ENCODE measurements around the gene C4orf54.

C4orf54 gene

DNA sequence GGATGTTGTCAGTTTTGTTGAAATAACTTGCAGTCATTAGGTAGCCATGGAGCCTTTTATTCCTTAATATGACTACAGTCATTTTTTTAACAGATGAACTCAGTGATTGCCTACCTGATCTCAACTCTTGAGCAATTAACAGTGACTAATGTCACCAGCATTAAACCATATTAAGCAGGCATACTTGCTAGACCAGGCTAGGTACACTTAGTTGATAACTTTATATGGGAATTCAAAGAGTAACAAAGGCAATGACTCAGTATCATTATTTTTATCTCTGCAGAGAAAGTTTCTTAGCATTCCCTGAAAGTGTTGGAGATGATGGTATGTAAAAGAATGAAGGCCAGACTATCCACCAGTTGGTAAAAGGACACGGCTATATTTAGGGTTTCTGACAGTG lies at the start of gene C4orf54:
TSS of gene C4orf54 (minus strand) at position 31 of the 400 bp plus-strand sequence. CDS start 3,180 bp downstream, outside the sequence.
- in situ Hi-C loops (cut with MboI; ENCODE audit: low sequenced_read_pairs): no loop called here

DNA sequence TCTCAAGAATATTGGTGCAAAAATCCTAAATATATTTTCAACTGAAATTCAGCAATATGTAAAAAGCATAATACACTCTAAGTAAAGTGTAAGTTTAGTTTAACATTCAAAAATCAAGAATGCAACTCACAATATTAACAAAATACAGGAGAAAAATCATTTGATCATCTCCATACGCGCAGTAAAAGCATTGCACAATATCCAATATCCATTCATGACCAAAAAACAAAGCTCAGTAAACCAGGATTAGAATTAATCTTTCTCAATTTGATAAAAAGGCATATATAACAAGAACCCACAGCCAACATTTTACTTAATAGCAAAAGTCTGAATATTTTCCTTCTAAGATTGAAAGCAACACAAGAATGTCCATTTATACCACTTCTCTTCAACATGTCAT lies 48.3 kb upstream of the C4orf54 start:
- in situ Hi-C loops (cut with MboI; ENCODE audit: low sequenced_read_pairs): no loop called here

DNA sequence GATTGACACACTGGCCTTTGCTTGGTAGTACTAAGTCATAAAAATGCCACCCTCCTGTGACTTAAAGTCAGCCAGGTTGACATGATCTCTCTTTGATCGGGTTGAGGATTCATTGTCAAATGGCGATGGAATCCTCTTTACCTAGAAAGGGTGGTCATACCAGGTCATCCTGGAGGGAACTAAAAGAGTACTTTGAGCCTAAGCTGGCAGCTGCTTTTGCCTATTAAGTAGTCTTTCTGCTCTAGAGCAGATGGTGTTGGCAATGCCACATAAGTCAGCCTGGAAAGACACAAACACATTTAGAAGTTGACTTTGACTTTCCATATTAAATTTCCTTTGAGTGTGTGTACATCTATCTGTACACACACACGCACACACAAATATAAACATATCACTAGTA lies 39.2 kb upstream of the C4orf54 start:
- in situ Hi-C loops (cut with MboI; ENCODE audit: low sequenced_read_pairs): no loop called here

DNA sequence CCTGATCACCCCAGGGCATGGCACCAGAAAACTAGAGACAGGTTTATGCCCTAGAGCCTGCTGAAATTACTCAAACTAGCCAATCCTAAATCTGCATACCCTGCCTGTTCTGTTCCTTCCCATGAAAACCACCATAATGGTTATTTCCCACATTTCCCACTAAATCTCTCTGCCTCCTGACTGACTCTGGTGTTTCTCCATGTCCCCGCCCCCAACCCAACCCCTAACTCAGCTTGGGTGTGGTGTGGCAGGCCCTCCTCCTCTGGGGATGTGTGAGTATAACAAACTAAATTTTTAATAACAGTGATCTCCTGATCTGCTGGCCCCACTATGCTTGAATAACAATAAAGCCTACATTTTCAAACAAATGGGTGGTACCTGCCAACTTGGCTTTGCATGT lies 35.5 kb upstream of the C4orf54 start:
- in situ Hi-C loops (cut with MboI; ENCODE audit: low sequenced_read_pairs): no loop called here

DNA sequence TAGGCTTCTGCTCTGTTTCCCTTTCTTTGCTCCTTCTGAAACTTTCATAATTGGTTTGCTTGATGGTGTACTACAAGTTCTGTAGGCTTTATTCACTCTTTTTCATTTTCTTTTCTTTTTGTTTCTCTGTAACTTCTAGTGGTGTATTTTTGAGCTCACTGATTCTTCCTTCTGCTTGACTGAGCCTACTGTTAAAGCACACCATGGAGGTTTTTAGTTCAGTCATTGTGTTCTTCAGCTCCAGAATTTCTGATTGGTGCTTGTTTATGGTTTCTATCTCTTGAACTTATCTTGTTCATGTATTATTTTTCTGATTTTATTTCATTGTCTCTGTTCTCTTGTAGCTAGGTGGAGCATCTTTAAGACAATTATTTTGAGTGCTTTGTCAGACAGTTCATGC lies 33.4 kb upstream of the C4orf54 start:
- in situ Hi-C loops (cut with MboI; ENCODE audit: low sequenced_read_pairs): no loop called here

DNA sequence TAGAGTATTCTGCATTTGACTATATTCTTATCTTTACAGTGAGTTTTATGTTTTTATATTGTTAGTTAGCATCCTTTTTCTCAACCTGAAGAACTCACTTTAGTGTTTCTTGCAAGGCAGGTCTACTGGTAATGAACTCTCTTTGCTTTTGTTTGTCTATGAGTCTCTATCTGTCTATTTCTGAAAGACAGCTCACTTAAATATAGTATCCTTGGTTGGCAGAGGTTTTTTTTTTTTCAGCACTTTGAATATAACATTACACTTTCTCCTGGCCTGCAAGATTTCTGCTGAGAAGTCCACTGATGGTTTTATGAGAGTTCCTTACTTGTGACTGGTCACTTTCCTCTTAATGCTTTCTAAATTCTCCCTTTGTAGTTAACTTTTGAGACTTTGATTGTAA lies 32.8 kb upstream of the C4orf54 start:
- in situ Hi-C loops (cut with MboI; ENCODE audit: low sequenced_read_pairs): no loop called here

DNA sequence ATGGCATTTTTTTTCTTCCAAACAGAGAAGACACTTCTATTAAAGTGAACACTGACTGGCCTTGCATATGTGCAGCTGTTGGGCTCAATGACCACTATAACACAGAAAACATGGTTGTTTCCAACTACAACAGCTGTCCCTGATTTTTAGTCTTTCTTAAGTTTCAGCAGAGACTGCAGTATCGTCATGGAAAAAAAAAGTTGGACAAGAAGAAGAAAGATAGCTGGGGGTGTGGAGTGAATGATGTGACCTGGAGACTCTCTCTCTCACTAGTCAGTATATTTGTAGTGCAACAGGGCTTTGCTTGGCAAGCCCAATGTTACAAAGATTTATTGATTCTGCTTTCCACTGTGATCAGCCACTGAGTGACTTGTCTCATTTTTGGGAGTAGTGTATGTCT lies 29.5 kb upstream of the C4orf54 start:
- in situ Hi-C loops (cut with MboI; ENCODE audit: low sequenced_read_pairs): no loop called here

DNA sequence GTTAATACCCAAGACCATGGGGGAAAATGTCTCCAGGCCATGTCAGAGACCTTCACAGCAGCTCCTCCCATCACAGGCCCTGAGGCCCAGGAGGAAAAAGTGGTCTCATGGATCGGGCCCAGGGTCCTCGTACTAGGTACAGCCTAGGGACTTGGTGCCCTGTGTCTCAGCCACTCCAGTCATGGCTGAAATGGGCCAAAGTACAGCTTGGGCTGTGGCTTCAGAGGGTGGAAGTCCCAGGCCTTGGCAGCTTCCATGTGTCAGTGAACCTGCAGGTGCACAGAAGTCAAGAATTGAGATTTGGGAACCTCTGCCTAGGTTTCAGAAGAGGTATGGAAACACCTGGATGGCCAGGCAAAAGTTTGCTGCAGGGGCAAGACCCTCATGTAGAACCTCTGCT lies 27.6 kb upstream of the C4orf54 start:
- in situ Hi-C loops (cut with MboI; ENCODE audit: low sequenced_read_pairs): no loop called here

DNA sequence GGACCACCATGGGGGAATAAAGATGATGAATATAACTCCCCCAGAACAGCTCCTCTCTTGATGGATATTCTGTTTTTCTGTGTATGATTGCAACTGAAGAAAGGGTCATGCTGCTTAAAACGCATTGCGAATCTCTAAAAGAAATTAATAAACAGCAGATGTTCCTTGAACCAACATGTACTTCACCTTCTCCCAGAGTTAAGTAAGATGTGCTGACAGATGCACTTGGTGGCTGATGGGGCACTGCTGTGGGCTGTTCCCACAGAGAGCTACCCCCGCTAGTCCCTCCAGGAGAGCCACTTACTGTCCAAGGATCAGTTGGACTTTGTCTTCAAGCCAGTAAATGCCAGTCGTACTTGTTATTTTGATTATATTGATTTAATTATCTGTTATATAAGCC lies 26.3 kb upstream of the C4orf54 start:
- in situ Hi-C loops (cut with MboI; ENCODE audit: low sequenced_read_pairs): no loop called here

DNA sequence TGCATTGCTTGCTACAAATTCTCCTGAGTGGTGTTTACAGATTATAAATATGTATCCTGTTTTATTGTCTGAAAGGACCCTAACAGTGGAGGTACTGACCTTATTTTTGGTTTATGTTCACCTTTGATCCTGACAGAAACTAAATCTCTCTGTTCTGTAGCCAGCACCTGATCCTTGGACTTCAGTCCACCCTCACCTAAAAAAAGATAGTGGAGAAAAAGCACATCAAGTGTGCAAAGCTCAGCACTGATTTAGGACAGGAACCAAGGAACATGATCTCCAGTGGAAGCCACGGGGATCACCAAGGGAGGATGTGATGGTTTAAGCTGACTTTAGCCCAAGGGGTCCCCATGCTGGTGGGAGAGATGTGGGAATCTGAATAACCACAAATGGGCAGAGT lies 22.3 kb upstream of the C4orf54 start:
- in situ Hi-C loops (cut with MboI; ENCODE audit: low sequenced_read_pairs): no loop called here

DNA sequence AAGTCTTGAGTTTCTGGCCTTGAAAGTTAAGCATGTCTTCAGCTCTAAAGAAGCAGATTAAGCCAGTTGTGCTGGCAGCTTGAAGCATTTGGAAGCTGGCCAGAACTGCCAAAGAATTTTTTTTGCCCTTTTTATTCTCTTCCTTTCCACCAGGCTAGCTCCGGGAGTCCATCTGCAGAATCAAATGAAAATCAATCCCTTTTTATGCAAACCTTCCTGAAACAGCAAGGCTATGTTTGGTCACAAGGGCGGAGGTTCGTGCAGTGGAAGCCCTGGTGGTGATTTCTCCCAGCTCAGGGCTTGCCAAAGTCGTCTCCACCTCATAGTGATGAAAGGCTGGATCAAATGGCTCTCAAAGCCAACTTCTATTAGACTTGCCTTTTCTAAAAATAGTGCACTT lies 21.6 kb upstream of the C4orf54 start:
- in situ Hi-C loops (cut with MboI; ENCODE audit: low sequenced_read_pairs): no loop called here

DNA sequence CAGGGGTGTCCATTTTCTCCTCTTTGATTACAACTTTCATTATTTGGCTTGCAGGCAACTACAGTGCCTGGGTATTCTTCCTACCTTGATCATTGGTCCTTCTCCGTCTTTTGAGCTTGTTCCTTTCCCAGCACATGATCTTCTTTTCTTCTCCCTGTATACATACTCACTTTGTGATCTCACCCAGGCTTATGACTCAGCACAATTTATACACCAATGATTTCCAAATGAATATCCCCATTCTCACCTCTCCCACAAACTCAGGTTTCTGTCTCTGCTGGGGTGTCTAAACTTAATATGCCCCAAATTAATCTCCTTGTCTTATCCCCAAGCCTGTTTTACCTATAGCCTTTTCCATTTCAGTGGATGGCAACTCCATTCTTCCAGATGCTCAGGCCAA lies 19.5 kb upstream of the C4orf54 start:
- in situ Hi-C loops (cut with MboI; ENCODE audit: low sequenced_read_pairs): no loop called here

DNA sequence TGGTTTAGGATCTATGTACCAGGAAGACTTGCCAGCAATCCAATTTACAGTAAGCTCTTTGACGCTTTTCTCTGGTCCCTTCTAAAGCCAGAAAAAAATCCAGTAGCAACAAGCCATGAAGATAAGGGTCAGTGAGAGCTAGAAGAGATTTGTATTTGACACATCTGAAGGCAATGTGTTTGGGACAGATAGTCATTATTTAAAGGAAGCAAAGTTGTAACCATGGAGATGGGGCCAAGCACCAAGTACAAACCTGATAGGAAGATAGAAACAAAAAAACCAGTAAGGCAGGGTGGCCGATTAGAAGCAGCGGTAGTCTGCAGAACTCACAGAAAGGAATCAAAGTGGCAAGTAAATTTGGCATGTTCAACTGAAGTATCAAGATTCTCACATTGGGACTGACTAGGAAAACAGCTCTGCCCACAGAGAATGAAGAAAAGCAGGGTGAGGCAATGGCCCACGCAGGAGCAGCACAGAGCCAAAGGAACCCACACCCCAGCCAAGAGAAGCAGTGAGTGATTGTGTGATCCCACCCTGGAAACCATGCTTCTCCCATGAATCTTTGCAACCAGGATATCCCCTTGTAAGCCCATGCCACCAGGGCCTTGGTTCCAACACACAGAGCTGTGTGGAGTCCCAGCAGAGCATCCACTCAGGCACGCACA lies 12.9 kb upstream of the C4orf54 start:
- in situ Hi-C loops (cut with MboI; ENCODE audit: low sequenced_read_pairs): no loop called here

DNA sequence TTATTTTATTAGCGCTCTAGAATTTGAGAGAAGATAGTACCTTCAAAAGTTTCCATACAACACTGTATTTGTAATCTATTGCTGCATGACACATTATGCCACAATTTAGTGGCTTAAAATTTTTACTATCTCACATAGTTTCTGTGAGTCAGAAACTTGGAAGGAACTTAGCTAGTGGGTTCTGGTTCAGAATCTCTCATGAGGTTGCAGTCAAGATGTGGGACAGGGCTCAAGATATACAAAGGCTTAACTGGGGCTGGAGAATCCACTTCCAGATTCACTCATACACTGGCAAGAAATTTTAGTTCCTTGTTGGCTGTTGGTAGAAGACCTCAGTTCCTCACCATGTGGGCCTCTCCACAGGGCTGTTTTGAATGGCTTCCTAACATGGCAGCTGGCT lies 11.5 kb upstream of the C4orf54 start:
- in situ Hi-C loops (cut with MboI; ENCODE audit: low sequenced_read_pairs): no loop called here

DNA sequence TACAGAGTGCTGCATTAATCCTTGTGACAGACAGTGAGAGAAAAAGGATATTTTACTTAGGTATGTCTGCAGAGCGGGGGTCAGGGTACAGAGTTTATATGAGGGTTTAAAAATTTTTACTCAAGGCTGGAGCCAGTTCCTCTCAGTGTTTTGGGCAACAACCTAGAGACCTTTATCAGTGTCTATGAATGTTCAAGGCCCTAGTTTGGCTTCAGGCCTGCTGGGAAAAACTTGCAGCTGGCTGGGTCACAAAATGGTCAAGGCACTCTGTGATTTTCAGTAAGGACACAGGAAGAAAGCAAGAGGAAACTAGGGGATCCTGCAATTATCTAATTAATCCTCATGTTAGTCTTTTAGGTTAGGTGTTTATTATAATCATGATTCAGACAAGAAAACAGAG lies 10.8 kb upstream of the C4orf54 start:
- in situ Hi-C loops (cut with MboI; ENCODE audit: low sequenced_read_pairs): no loop called here

DNA sequence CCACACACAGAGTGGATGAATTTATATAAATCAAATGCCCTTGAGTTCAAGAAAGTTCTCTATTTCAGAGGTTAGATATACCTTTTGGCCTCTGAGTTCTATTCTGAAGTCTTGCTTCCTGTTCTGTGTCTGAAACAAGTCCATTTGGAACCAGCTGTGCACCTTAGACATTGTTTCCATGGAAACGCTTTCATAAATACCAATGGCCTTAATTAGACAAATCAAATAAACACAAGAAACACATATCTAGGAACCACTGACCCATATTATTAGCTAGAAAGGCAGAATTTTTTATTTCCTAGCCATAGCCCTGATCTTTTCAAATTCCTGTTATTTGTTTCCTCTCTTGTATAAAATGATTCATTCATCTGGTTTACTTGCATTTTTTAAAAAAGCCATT lies 8.4 kb upstream of the C4orf54 start:
- in situ Hi-C loops (cut with MboI; ENCODE audit: low sequenced_read_pairs): no loop called here

DNA sequence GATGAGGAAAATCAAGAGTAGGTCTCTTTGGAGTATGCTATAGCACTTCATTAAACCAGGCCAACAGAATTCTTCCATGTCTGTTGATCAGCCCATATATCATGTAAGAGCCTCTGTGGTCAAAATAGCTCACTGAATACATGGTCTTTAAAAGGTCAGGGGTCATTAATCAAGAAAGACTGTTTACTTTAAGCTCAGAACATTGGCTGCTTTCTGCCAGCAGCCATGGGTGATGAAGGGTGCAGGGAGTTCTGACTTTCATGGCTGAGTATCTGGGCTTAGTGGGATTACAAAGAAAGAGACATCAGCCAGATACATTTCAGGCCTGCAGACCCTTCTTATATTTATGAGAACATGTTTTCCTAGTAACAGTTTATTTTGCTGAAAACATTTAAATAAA lies 7.1 kb upstream of the C4orf54 start:
- in situ Hi-C loops (cut with MboI; ENCODE audit: low sequenced_read_pairs): no loop called here

DNA sequence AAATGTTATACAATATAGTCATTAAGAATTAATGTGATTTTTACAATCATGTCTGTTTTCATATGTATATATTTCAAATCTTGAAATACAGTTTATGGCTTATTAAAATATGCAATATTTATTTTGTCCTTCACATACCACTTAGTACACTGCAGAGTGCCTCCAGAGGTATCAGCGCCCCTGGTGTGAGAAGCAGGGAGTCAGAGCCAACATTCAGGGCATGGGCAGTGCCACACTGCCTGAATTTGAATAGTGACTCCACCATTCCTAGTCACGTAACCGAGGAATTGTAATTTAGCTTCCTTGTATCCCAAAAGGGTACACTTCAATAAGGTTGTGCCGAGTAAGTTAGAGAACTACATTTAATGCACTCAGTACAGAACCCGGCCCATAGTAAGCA lies 4.3 kb upstream of the C4orf54 start:
- in situ Hi-C loops (cut with MboI; ENCODE audit: low sequenced_read_pairs): no loop called here

DNA sequence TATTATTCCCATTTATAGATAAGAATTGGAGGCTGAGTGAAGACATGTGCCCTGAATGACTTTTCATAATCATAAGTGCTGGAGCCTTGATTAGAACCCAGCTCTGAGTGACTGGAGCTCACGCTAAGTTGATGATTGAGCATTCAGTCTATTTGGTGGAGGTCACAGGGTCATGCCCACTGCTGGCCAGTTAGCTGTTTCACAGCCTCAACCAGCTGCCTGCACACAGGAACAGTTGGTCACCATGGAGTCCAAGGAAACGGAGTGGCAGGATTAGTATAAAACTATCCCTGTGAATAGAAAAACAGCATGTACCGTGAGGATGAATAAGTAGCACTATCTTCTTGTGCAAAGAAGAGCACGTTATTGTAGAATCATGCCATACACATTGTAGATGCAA lies 1.0 kb upstream of the C4orf54 start:
- in situ Hi-C loops (cut with MboI; ENCODE audit: low sequenced_read_pairs): no loop called here

DNA sequence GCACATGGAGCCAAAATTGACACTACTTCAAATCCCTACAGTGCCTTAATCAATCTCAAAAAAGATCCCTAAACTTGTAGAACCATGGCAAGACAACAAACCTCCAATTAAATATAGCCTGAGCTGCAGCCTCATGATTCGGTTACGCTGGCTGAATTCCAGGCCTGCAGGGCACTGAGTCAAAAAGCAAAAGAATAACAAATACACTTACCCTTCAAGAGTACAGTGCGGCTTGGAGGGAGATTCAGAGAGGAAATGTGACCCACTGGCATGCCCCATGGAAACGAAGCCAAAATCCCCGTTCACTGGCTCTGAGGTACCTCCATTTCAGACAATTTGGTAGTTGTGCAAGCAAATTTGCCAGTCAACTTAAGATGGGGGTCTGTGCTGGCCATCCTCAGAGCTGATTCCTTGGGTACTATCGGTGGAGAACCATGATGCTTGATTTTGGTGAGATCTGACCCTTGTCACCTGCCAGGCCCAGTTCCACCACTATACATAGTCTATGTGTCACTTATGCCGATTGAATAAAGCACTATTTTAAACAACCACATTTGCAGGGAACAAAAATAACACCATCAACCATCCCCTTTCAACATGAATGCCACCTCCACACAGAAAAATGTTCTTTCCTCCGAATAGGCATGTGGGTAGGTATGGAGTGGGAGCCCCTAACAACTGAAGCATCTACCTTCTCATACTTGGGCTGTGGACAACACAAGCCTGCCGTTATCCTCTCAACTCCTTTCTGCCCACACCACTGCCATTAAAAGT lies 2.1 kb downstream of the C4orf54 start:
- in situ Hi-C loops (cut with MboI; ENCODE audit: low sequenced_read_pairs): no loop called here

DNA sequence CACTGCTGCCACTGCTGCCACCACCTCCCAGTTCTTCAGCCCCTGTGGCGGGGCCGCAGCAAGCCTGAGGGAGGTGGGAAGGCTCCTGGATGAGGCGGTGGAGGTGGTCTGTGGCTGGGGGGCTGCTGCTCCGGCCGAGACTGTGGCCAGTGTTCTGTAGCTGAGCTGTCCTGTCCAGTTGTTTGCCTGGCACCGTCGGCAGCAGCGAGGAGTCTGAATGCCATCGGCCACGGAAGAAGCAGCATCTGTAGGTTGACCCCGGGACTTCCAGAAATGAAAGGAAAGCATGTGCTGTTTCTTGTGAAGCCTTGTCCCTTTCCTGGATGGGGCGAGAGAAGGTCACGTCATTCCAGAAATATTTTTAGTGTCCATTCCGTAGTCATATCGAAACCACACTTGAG lies 3.3 kb downstream of the C4orf54 start:
- in situ Hi-C loops (cut with MboI; ENCODE audit: low sequenced_read_pairs): no loop called here

DNA sequence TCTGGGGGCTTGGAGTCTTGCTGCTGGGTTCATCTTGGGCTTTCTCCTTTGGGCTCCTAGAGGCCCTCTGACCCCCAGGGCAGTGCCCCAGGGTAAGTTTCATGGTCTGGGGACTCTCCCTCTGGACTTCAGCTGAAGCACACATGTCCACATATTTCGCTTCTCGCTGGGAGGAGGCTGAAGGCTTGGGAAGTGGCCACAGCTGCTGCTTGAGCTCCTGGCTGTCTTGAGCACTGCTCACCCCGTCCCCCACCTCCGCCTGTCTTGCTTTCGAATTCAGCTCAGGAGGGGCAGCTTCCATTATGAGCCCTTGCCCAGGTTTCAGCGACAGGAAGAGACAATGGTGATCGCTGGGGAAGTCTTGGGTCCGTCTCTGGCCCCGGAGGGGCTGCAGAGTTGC lies 3.7 kb downstream of the C4orf54 start:
- in situ Hi-C loops (cut with MboI; ENCODE audit: low sequenced_read_pairs): no loop called here

All from HL-60/S4 treated with phorbol 12-myristate 13-acetate at 8.2 ng/mL for 4 days and 3 days (cell line).